ENCODE data around the gene TPPP2.

DNA sequence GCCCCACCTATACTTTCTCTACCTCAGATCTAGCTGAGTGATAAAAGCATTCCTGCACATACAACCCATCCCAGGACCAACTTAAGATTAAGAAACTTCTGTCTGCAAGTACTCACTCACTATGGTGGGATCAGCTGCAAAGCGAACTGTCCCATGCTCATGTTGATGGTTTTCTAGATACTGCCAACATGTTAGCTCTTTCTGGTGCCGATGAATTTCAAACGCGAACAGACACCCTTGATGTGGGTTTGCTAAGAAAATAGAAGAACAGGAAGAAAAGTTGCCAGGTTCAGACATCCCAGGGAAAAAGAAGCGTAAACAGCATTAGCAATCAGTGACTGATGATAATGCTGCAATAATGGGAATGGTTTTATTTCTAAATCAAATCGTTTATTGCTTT is 32.5 kb upstream of the TPPP2 start:
- TF ChIP-seq CTCF (IDR thresholded peaks at IDR 0.05 in 4 of 5, conservative IDR thresholded peaks at IDR 0.05 in 1 of 5) (no peak), POLR2A (IDR thresholded peaks at IDR 0.05) (no peak)

Data from gastrocnemius medialis (tissue), 4 donors.